Measurements from ENCODE around the gene PREB. TPM values are rescaled to one million over a fixed set of nuclear protein-coding genes. Genes with fewer than 3 reads are reported as not detected.
A peak's percentile ranks its signal among the peaks of the same experiment; 100 is the strongest.

PREB gene
- total RNA-seq, 6 experiments from 2014 or later: 43.4 to 50.7 (median 46.4) TPM

- no peak for DNase-seq
- TF ChIP-seq CTCF (IDR thresholded peaks at IDR 0.05): no peak
- H3K36me3 Mint-ChIP-seq (ENCODE audit: low read depth): no peaks in the 10 kb centered on the region
- peaks cover 21% of the 10 kb centered on the region for H3K27me3 Mint-ChIP-seq (ENCODE audit: insufficient read depth)
- H3K4me3 Mint-ChIP-seq: no peak overlapping the region
- H3K4me1 Mint-ChIP-seq (ENCODE audit: low read depth): peaks cover 15% of the 10 kb centered on the region; the same call in 1 of the 2 replicates
- no peak overlapping the region for H3K27ac Mint-ChIP-seq
- H3K9me3 Mint-ChIP-seq: no peaks in the 10 kb centered on the region
Observed at GRCh38 chr2:27099334-27099955, 35.0 kb downstream of the PREB start.

GRCh38 chr2:27097341-27097740 is 37.1 kb downstream of the PREB start:
- peaks cover 7% of the 10 kb centered on the region for H3K27me3 Mint-ChIP-seq (ENCODE audit: insufficient read depth)
- peaks cover 21% of the 10 kb centered on the region for H3K4me1 Mint-ChIP-seq (ENCODE audit: low read depth)
- no peak overlapping the region for H3K27ac Mint-ChIP-seq
- H3K36me3 Mint-ChIP-seq (ENCODE audit: low read depth): no peaks in the 10 kb centered on the region
- no peaks in the 10 kb centered on the region for H3K9me3 Mint-ChIP-seq
- no peak for DNase-seq
- no peak for TF ChIP-seq CTCF (IDR thresholded peaks at IDR 0.05)
- no peak overlapping the region for H3K4me3 Mint-ChIP-seq

- TF ChIP-seq CTCF (IDR thresholded peaks at IDR 0.05): no peak
- Mint-ChIP-seq H3K36me3 (ENCODE audit: low read depth) (no peaks in the 10 kb centered on the region), H3K27ac (no peak overlapping the region), H3K27me3 (ENCODE audit: insufficient read depth) (peaks cover 5% of the 10 kb centered on the region), H3K4me3 (no peak overlapping the region), H3K9me3 (no peaks in the 10 kb centered on the region), H3K4me1 (ENCODE audit: low read depth) (peaks cover 21% of the 10 kb centered on the region)
- no peak for DNase-seq
Observed at GRCh38 chr2:27096748-27097297, 37.6 kb downstream of the PREB start.

- H3K36me3 Mint-ChIP-seq (ENCODE audit: low read depth): no peaks in the 10 kb centered on the region
- peak; percentile 41 for DNase-seq
- peak overlapping the region; percentile 57 for H3K4me3 Mint-ChIP-seq
- no peak overlapping the region for H3K27ac Mint-ChIP-seq
- peaks cover 2% of the 10 kb centered on the region for H3K27me3 Mint-ChIP-seq (ENCODE audit: insufficient read depth)
- no peaks in the 10 kb centered on the region for H3K9me3 Mint-ChIP-seq
- TF ChIP-seq CTCF (IDR thresholded peaks at IDR 0.05): no peak
- peaks cover 21% of the 10 kb centered on the region for H3K4me1 Mint-ChIP-seq (ENCODE audit: low read depth)
Observed at GRCh38 chr2:27095745-27096651, 38.4 kb downstream of the PREB start.

- DNase-seq: no peak
- no peak for TF ChIP-seq CTCF (IDR thresholded peaks at IDR 0.05)
- no peak overlapping the region for H3K27ac Mint-ChIP-seq
- peaks cover 2% of the 10 kb centered on the region for H3K27me3 Mint-ChIP-seq (ENCODE audit: insufficient read depth)
- H3K4me3 Mint-ChIP-seq: no peak overlapping the region
- H3K36me3 Mint-ChIP-seq (ENCODE audit: low read depth): no peaks in the 10 kb centered on the region
- peaks cover 21% of the 10 kb centered on the region for H3K4me1 Mint-ChIP-seq (ENCODE audit: low read depth)
- H3K9me3 Mint-ChIP-seq: no peaks in the 10 kb centered on the region
Observed at GRCh38 chr2:27095427-27095744, 39.0 kb downstream of the PREB start.
